Measurements from ENCODE around the gene MAGI1.
"Not testable (repeated sequence)": the region's sequence is repeated elsewhere in the genome, so short reads cannot be mapped to it uniquely, and the experiment has no call there.

MAGI1 gene

GRCh38 chr3:66038384-66038725 is 363 bp downstream of the MAGI1 start:
- no peak for DNase-seq

- DNase-seq = no peak
Observed at GRCh38 chr3:66037986-66038369, 740 bp downstream of the MAGI1 start.

- no peak for DNase-seq
Observed at GRCh38 chr3:66037330-66037985, 1.3 kb downstream of the MAGI1 start.

- no peak for DNase-seq
Observed at GRCh38 chr3:66036586-66037148, 2.1 kb downstream of the MAGI1 start.

GRCh38 chr3:66035763-66036477 is 2.8 kb downstream of the MAGI1 start:
- no peak for DNase-seq

GRCh38 chr3:66033241-66034138 is 5.2 kb downstream of the MAGI1 start:
- no peak for DNase-seq

GRCh38 chr3:66031102-66031698 is 7.5 kb downstream of the MAGI1 start:
- DNase-seq = no peak

- no peak for DNase-seq
Observed at GRCh38 chr3:66029443-66029842, 9.3 kb downstream of the MAGI1 start.

GRCh38 chr3:66029014-66029413 is 9.7 kb downstream of the MAGI1 start:
- no peak for DNase-seq

GRCh38 chr3:66028457-66028856 is 10.3 kb downstream of the MAGI1 start:
- no peak for DNase-seq

GRCh38 chr3:66027099-66027498 is 11.6 kb downstream of the MAGI1 start:
- DNase-seq = not testable (repeated sequence)

- DNase-seq = no peak
Observed at GRCh38 chr3:66023738-66024385, 14.9 kb downstream of the MAGI1 start.

- DNase-seq = no peak
Observed at GRCh38 chr3:66023229-66023628, 15.5 kb downstream of the MAGI1 start.

- no peak for DNase-seq
Observed at GRCh38 chr3:66021731-66022131, 17.0 kb downstream of the MAGI1 start.

- no peak for DNase-seq
Observed at GRCh38 chr3:66019896-66020295, 18.8 kb downstream of the MAGI1 start.

- DNase-seq = no peak
Observed at GRCh38 chr3:66018057-66019033, 20.4 kb downstream of the MAGI1 start.

- no peak for DNase-seq
Observed at GRCh38 chr3:66017591-66017990, 21.1 kb downstream of the MAGI1 start.

- DNase-seq = no peak
Observed at GRCh38 chr3:66017084-66017483, 21.6 kb downstream of the MAGI1 start.

- DNase-seq = no peak
Observed at GRCh38 chr3:66015841-66016240, 22.9 kb downstream of the MAGI1 start.

GRCh38 chr3:66014651-66015050 is 24.1 kb downstream of the MAGI1 start:
- no peak for DNase-seq

GRCh38 chr3:66014056-66014455 is 24.7 kb downstream of the MAGI1 start:
- no peak for DNase-seq

Measured in activated gamma-delta T cell treated with Interleukin-2 at 50 U/mL for 16 hours (primary cell).